AG10803 (cell line): Measurements from ENCODE around the gene ITSN1.
"Not testable (repeated sequence)": the region's sequence is repeated elsewhere in the genome, so short reads cannot be mapped to it uniquely, and the experiment has no call there.

Source experiments
- DNase-seq: peaks from one replicate; pipeline ENCODE4 v3.0.0; 2010; ENCODE audit warnings: low read depth
- H3K4me3 ChIP-seq: 2 replicates; pipeline ENCODE4 v1.5.1; 2011; ENCODE audit warnings: mild to moderate bottlenecking, low read length, control low read depth
- TF ChIP-seq, protein P1 (sequence below): conservative IDR thresholded peaks from 2 replicates; pipeline ENCODE4 v1.5.1; 2011; ENCODE audit warnings: mild to moderate bottlenecking, low read length, control low read depth, inconsistent platforms

ITSN1 gene

GRCh38 chr21:33917421-33917820 is 275.1 kb downstream of the ITSN1 start:
- DNase-seq = no peak
- TF ChIP-seq, protein P1, sequence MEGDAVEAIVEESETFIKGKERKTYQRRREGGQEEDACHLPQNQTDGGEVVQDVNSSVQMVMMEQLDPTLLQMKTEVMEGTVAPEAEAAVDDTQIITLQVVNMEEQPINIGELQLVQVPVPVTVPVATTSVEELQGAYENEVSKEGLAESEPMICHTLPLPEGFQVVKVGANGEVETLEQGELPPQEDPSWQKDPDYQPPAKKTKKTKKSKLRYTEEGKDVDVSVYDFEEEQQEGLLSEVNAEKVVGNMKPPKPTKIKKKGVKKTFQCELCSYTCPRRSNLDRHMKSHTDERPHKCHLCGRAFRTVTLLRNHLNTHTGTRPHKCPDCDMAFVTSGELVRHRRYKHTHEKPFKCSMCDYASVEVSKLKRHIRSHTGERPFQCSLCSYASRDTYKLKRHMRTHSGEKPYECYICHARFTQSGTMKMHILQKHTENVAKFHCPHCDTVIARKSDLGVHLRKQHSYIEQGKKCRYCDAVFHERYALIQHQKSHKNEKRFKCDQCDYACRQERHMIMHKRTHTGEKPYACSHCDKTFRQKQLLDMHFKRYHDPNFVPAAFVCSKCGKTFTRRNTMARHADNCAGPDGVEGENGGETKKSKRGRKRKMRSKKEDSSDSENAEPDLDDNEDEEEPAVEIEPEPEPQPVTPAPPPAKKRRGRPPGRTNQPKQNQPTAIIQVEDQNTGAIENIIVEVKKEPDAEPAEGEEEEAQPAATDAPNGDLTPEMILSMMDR = no peak
- H3K4me3 ChIP-seq = no peak overlapping the region

DNA sequence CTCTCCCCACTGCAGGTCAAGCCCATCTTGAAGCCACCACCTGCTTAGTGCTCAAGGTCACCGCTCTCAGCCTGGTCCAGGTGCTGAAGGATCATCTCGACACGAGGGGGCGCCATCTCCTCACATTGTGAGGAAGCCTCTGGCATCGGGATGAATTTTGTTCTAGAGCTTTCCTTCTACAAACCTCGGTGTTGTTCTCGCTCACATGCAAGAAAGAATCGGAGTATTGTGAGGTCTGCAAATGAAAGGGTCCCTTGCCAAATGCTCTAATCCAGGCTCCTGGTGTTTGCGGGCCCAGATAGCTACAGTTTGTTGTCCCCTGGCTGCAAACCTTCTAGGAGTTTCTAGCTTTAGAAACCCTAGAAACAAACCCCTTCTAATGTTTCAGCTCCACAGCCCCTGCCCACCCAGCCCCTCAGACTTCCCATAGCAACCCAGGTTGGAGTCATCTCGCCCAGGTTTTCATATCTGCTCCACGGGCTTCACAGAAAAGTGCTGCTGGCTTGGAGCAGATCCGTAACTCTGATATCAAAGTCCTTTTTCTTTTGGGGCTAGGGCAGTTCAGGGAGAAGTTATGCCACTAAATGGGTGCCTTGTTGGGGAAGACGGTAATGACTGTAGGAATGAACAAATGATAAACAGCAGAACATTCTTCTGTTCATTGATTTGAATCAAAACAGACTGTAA is 281.9 kb downstream of the ITSN1 start:
- DNase-seq = peak; percentile 70
- TF ChIP-seq, protein P1 = peak; percentile 90
- H3K4me3 ChIP-seq = no peak overlapping the region

GRCh38 chr21:33924766-33925100 is 282.4 kb downstream of the ITSN1 start:
- TF ChIP-seq, protein P1 = no peak
- no peak for DNase-seq

DNA sequence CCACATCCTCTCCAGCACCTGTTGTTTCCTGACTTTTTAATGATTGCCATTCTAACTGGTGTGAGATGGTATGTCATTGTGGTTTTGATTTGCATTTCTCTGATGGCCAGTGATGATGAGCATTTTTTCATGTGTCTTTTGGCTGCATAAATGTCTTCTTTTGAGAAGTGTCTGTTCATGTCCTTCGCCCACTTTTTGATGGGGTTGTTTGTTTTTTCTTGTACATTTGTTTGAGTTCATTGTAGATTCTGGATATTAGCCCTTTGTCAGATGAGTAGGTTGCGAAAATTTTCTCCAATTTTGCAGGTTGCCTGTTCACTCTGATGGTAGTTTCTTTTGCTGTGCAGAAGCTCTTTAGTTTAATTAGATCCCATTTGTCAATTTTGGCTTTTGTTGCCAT is 283.9 kb downstream of the ITSN1 start:
- not testable (repeated sequence) for H3K4me3 ChIP-seq

More at GRCh38 chr21:33924766-33925100, 282.4 kb downstream of the ITSN1 start:
- no peak overlapping the region for H3K4me3 ChIP-seq

GRCh38 chr21:33931052-33931798 is 288.9 kb downstream of the ITSN1 start:
- peak overlapping the region; percentile 60 for H3K4me3 ChIP-seq
- not testable (repeated sequence) for DNase-seq

More for the DNA sequence above, 283.9 kb downstream of the ITSN1 start:
- DNase-seq = not testable (repeated sequence)

DNA sequence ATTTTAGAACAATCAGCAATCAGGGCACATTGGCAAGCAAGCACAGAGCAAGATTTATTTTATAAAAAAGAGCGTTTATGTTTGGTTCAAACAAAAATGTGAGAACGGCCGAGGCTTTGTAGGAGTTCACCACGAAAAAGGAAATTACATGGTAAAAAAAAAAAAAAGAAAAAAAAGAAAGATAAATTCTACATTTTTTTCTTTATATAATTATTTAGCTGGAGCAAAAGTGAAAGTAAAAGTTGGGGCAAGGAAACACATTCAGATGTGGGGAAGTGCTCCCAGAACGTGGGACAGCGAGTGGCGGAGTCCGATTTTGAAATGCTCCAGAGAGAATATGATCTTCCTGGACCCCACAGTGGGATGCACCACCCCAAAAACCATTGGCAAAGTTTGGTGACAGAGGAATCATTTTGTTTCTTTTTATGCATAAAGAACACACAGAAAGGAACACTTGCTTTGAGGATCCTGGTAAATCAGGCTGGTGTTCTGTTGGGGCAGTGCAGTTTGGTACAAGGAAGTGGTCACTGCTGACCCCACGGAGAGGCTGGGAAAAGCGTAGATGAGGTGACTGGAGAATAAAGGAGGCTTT is 289.6 kb downstream of the ITSN1 start:
- H3K4me3 ChIP-seq = peak overlapping the region; percentile 60
- DNase-seq = peak; percentile 25
- TF ChIP-seq, protein P1 = no peak

DNA sequence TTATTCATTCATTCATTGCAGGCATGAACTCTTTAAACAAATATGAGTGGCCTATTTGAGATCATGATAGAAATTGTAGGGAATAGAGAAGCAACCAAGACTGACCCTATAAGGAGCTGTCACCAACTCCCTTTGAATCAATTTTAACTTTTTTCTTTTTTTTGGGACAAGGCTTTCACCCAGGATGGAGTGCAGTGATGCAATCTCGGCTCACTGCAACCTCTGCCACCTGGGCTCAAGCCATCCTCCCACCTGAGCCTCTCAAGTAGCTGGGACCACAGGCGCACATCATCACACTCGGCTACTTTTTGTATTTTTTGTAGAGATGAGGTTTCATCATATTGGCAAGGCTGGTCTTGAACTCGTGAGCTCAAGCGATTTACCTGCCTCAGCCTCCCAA is 290.4 kb downstream of the ITSN1 start:
- TF ChIP-seq, protein P1 = no peak
- H3K4me3 ChIP-seq = no peak overlapping the region
- no peak for DNase-seq

- DNase-seq = peak; percentile 26
- H3K4me3 ChIP-seq = no peak overlapping the region
- TF ChIP-seq, protein P1 = no peak
Measured at GRCh38 chr21:33936301-33937038, 294.2 kb downstream of the ITSN1 start.
